ENCODE data around the gene PLEKHG3. TPM values are rescaled to one million over a fixed set of nuclear protein-coding genes. Genes with fewer than 3 reads are reported as not detected.

PLEKHG3 gene
- total and polyA plus RNA-seq, 2 of the 13 experiments (the other 11 are each of a cell fraction or from before 2014, with no cell fraction given): 7.1 to 9.8 TPM

DNA sequence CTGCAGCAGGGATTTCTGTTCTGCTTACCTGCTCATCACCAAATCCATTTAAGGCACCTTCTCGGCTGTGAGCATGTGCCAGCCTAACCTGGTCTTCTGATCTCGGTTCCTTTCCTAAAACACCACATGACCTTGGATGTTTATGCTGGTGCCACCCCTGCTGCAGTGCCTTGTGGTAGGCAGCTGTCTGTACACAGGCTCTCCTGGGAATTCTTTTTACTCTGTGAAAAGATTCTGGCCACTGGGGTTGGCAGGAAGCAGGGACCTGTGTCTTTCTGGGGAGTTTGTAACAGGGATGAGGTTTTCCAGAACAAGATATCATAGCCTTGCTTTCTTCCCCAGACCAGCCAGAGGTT is 10.4 kb upstream of the PLEKHG3 start (continued):
- TF ChIP-seq NR1H2 (CRISPR knock-in tag; IDR thresholded peaks at IDR 0.05; ENCODE audit: borderline replicate concordance, low read depth) (no peak), ZNF317 (CRISPR knock-in tag; IDR thresholded peaks at IDR 0.05) (no peak)
- TF ChIP-seq, protein P1, sequence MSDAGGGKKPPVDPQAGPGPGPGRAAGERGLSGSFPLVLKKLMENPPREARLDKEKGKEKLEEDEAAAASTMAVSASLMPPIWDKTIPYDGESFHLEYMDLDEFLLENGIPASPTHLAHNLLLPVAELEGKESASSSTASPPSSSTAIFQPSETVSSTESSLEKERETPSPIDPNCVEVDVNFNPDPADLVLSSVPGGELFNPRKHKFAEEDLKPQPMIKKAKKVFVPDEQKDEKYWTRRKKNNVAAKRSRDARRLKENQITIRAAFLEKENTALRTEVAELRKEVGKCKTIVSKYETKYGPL (CRISPR knock-in tag; IDR thresholded peaks at IDR 0.05): no peak
- TF ChIP-seq, protein P2, sequence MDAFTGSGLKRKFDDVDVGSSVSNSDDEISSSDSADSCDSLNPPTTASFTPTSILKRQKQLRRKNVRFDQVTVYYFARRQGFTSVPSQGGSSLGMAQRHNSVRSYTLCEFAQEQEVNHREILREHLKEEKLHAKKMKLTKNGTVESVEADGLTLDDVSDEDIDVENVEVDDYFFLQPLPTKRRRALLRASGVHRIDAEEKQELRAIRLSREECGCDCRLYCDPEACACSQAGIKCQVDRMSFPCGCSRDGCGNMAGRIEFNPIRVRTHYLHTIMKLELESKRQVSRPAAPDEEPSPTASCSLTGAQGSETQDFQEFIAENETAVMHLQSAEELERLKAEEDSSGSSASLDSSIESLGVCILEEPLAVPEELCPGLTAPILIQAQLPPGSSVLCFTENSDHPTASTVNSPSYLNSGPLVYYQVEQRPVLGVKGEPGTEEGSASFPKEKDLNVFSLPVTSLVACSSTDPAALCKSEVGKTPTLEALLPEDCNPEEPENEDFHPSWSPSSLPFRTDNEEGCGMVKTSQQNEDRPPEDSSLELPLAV (CRISPR knock-in tag; conservative IDR thresholded peaks at IDR 0.05; ENCODE audit: low read depth): no peak

DNA sequence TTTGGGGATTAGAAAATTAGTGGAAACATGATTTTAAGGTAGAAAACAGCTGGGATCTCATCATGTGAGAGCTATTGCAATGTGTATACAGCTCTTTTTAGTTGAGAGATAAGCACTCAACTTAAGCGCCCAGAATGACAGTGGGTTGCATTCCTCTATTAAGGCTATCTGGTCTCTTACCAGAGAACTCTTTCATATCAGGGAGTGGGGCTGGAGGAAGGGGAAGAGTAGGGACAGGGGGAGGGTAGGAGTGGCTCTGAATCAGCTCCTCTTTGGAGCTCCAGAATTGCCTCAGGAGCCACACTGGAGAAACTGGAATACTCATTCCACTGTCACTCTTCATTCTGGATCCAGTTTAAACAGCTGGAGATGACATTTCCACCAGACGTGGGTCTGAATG is 9.2 kb upstream of the PLEKHG3 start:
- Histone ChIP-seq H2AFZ (ENCODE audit: low read length) (no peak overlapping the region), H3K9me3 (ENCODE audit: low read length) (no peaks in the 10 kb centered on the region), H3K27me3 (ENCODE audit: control insufficient read depth in 1 of 2, insufficient read depth in 2 of 2, low read length in 2 of 2) (peaks cover 3 to 23% of the 10 kb centered on the region in 2 experiments; a peak in 2 of 5 replicates), H3K4me3 (replicated peaks in 1 of 3; ENCODE audit: insufficient read depth in 1 of 3, low read depth in 2 of 3, low read length in 3 of 3) (no peak overlapping the region), H3K4me1 (ENCODE audit: insufficient read depth, low read length) (no peaks in the 10 kb centered on the region), H3K36me3 (replicated peaks in 1 of 2; ENCODE audit: control insufficient read depth in 1 of 2, insufficient read depth in 2 of 2, low read length in 2 of 2) (no peaks in the 10 kb centered on the region), H3K79me2 (ENCODE audit: insufficient read depth, low read length) (no peaks in the 10 kb centered on the region), H4K20me1 (ENCODE audit: insufficient read depth, low read length) (no peaks in the 10 kb centered on the region), H3K27ac (ENCODE audit: extremely low read length, insufficient read depth, low read length) (no peak overlapping the region), H3K4me2 (ENCODE audit: low read depth, low read length) (no peak overlapping the region), H3K9ac (ENCODE audit: insufficient read depth, low read depth, low read length) (no peak overlapping the region)
- in situ Hi-C loops (cut with HindIII; ENCODE audit: extremely low pct_ligation_motif_present, low pct_unique_long_range_greater_than_20kb): no loop called here
- DNase-seq (ENCODE audit: low spot score): no peak
- ChIA-PET POLR2A (no interaction called here), CTCF (ENCODE audit: low intra/inter-chr PET ratio, low total read pairs) (no interaction called here)
- no peak for FAIRE-seq
- no TSS peak for BruUV-seq (replicated peaks)
- no peak for TF ChIP-seq PAF1 (CRISPR knock-in tag; IDR thresholded peaks at IDR 0.05)
- TF ChIP-seq ZNF614 (CRISPR knock-in tag; IDR thresholded peaks at IDR 0.05; ENCODE audit: borderline replicate concordance): no peak
- TF ChIP-seq DR1 (CRISPR knock-in tag; IDR thresholded peaks at IDR 0.05): no peak
- TF ChIP-seq ZNF543 (CRISPR knock-in tag; IDR thresholded peaks at IDR 0.05): no peak
- TF ChIP-seq ZNF607 (CRISPR knock-in tag; IDR thresholded peaks at IDR 0.05; ENCODE audit: borderline replicate concordance): no peak
- TF ChIP-seq MEIS2 (CRISPR knock-in tag; IDR thresholded peaks at IDR 0.05): no peak
- no peak for TF ChIP-seq TSC22D2 (CRISPR knock-in tag; IDR thresholded peaks at IDR 0.05; ENCODE audit: borderline replicate concordance)
- no peak for TF ChIP-seq ZNF652 (CRISPR knock-in tag; IDR thresholded peaks at IDR 0.05; ENCODE audit: borderline replicate concordance, low read depth)
- TF ChIP-seq TEAD3 (CRISPR knock-in tag; optimal IDR thresholded peaks at IDR 0.05; ENCODE audit: borderline replicate concordance): no peak
- TF ChIP-seq ZNF75D (CRISPR knock-in tag; IDR thresholded peaks at IDR 0.05; ENCODE audit: borderline replicate concordance): no peak
- no peak for TF ChIP-seq FOXA3 (CRISPR knock-in tag; IDR thresholded peaks at IDR 0.05)
- TF ChIP-seq, protein P3, sequence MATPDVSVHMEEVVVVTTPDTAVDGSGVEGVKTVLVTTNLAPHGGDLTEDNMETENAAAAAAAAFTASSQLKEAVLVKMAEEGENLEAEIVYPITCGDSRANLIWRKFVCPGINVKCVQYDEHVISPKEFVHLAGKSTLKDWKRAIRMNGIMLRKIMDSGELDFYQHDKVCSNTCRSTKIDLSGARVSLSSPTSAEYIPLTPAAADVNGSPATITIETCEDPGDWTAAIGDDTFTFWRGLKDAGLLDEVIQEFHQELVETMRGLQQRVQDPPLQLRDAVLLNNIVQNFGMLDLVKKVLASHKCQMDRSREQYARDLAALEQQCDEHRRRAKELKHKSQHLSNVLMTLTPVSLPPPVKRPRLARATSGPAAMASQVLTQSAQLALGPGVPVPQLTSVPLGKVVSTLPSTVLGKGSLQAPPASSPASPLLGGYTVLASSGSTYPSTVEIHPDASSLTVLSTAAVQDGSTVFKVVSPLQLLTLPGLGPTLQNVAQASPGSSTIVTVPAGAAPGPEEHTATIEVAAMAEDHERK (CRISPR knock-in tag; IDR thresholded peaks at IDR 0.05; ENCODE audit: low read depth): no peak
- intact Hi-C loops (cut with micrococcal nuclease; ENCODE audit: unreplicated experiment): no loop called here
- no peak for ATAC-seq
- WGBS (ENCODE audit: low lambda C conversion rate): 19% methylated on average over 2 of the region's 2 CpGs
